SK-N-SH (cell line): Measurements from ENCODE around the gene HOXC11. TPM values are rescaled to one million over a fixed set of nuclear protein-coding genes. Genes with fewer than 3 reads are reported as not detected.

Experiments used
- CTCF ChIA-PET: fragments of 300-600, 350-600 bp; formaldehyde crosslinking; extraction: SDS; loops from one replicate; lab custom pipeline; 2021; lab: Yijun Ruan, JAX
- POLR2A ChIA-PET: fragments of 350-600 bp; sonication (Branson Sonifier 250); formaldehyde crosslinking; extraction: SDS; loops from one replicate; lab custom pipeline; 2020; ENCODE audit warnings: antibody characterized with exemption, inconsistent platforms; lab: Yijun Ruan, JAX
- DNase-seq: peaks from one replicate; pipeline ENCODE4 v3.0.0; 2012
- H2AFZ ChIP-seq: fragments of 200-600 bp; sonication (generic); 2 replicates; pipeline ENCODE4 v1.8.1; 2016; ENCODE audit warnings: antibody characterized with exemption, mild to moderate bottlenecking, low read depth
- H3F3A ChIP-seq: fragments of 200-600 bp; sonication (generic); replicated peaks from 2 replicates; pipeline ENCODE3; 2016; ENCODE audit warnings: antibody characterized with exemption, mild to moderate bottlenecking; ENCODE audit not compliant: insufficient read depth
- H3K27ac ChIP-seq, 2 experiments: fragments of 200-500 bp in 1 of 2; fragments of 200-600 bp in 1 of 2; sonication (Bioruptor generic) in 1 of 2; sonication (generic), shearing (Covaris generic) in 1 of 2; 2 replicates each; pipeline versions ENCODE4 v1.5.1 to v1.6.1; 2014 to 2016; ENCODE audit warnings: low read depth in 2 of 2, inconsistent platforms in 1 of 2, low read length in 1 of 2, mild to moderate bottlenecking in 1 of 2, mixed read lengths in 1 of 2
- H3K27me3 ChIP-seq: fragments of 200-600 bp; sonication (generic), shearing (Covaris generic); 2 replicates; pipeline ENCODE4 v1.6.1; 2016; ENCODE audit warnings: mixed run types; ENCODE audit not compliant: insufficient read depth
- H3K36me3 ChIP-seq, 2 experiments: fragments of 200-500 bp in 1 of 2; fragments of 200-600 bp in 1 of 2; sonication (Bioruptor generic) in 1 of 2; sonication (generic) in 1 of 2; replicated peaks in 1 of 2; 2 replicates each; pipeline versions ENCODE3 to v1.5.1; 2014 to 2016; ENCODE audit warnings: low read length in 1 of 2, mild to moderate bottlenecking in 1 of 2; ENCODE audit not compliant: insufficient read depth in 2 of 2, control insufficient read depth in 1 of 2
- H3K4me1 ChIP-seq, 2 experiments: fragments of 200-500 bp in 1 of 2; fragments of 200-600 bp in 1 of 2; sonication (Bioruptor generic) in 1 of 2; sonication (generic), shearing (Covaris generic) in 1 of 2; 2 replicates each; pipeline versions ENCODE4 v1.5.1 to v1.6.1; 2014 to 2016; ENCODE audit warnings: low read depth in 1 of 2, low read length in 1 of 2, mixed run types in 1 of 2; ENCODE audit not compliant: insufficient read depth in 2 of 2, control insufficient read depth in 1 of 2
- H3K4me2 ChIP-seq: fragments of 200-600 bp; sonication (generic), shearing (Covaris generic); 2 replicates; pipeline ENCODE4 v1.6.1; 2017; ENCODE audit warnings: mixed run types
- H3K4me3 ChIP-seq, 2 experiments: fragments of 200-500 bp in 1 of 2; fragments of 200-600 bp in 1 of 2; sonication (Bioruptor generic) in 1 of 2; sonication (generic), shearing (Covaris generic) in 1 of 2; 2 replicates each; pipeline versions ENCODE4 v1.5.1 to v1.8.1; 2014 to 2016; ENCODE audit warnings: low read depth in 2 of 2, inconsistent platforms in 1 of 2, low read length in 1 of 2, mild to moderate bottlenecking in 1 of 2, mixed read lengths in 1 of 2, moderate library complexity in 1 of 2
- H3K79me2 ChIP-seq: fragments of 200-600 bp; sonication (generic); 2 replicates; pipeline ENCODE4 v1.8.1; 2017; ENCODE audit warnings: mild to moderate bottlenecking; ENCODE audit not compliant: insufficient read depth
- H3K9ac ChIP-seq: fragments of 200-600 bp; sonication (generic); 2 replicates; pipeline ENCODE4 v1.6.1; 2017; ENCODE audit warnings: mixed run types
- H3K9me2 ChIP-seq: fragments of 200-600 bp; sonication (generic); 2 replicates; pipeline ENCODE4 v1.6.1; 2017; ENCODE audit warnings: mixed run types
- H3K9me3 ChIP-seq: fragments of 200-600 bp; sonication (generic); 2 replicates; pipeline ENCODE4 v1.6.1; 2017; ENCODE audit warnings: mixed run types, mild to moderate bottlenecking, moderate library complexity
- H4K20me1 ChIP-seq: fragments of 200-600 bp; sonication (generic); 2 replicates; pipeline ENCODE4 v1.6.1; 2017; ENCODE audit warnings: mild to moderate bottlenecking, mixed run types; ENCODE audit not compliant: insufficient read depth
- FOXJ3 ChIP-seq: sonication (generic); formaldehyde crosslinking; IDR thresholded peaks from 2 replicates; pipeline ENCODE4 v1.5.1; 2020; ENCODE audit warnings: mild to moderate bottlenecking, missing genetic modification reagents
- MXI1 ChIP-seq: IDR thresholded peaks from 2 replicates; pipeline ENCODE4 v1.6.1; 2012; ENCODE audit warnings: mild to moderate bottlenecking, low read depth, low read length, improper control_type of control experiment
- NRF1 ChIP-seq: IDR thresholded peaks from 2 replicates; pipeline ENCODE4 v1.6.1; 2012; ENCODE audit warnings: low read depth, mild to moderate bottlenecking, low read length
- RAD21 ChIP-seq: IDR thresholded peaks from 2 replicates; pipeline ENCODE4 v1.6.1; 2012; ENCODE audit warnings: mild to moderate bottlenecking, low read length
- REST ChIP-seq: IDR thresholded peaks from 2 replicates; pipeline ENCODE4 v1.6.1; 2012; ENCODE audit warnings: mild to moderate bottlenecking, low read depth, low read length, moderate library complexity
- RFX5 ChIP-seq: IDR thresholded peaks from 2 replicates; pipeline ENCODE4 v1.6.1; 2012; ENCODE audit warnings: mild to moderate bottlenecking, improper control_type of control experiment, low read length
- SIN3A ChIP-seq: IDR thresholded peaks from 2 replicates; pipeline ENCODE4 v1.6.1; 2012; ENCODE audit warnings: low read depth, mild to moderate bottlenecking, low read length, moderate library complexity, borderline replicate concordance
- TEAD4 ChIP-seq: IDR thresholded peaks from 2 replicates; pipeline ENCODE4 v1.4.0; 2012; ENCODE audit warnings: mild to moderate bottlenecking, borderline replicate concordance; ENCODE audit not compliant: insufficient read depth
- USF2 ChIP-seq: fragments of 150-350 bp; IDR thresholded peaks from 2 replicates; pipeline ENCODE4 v1.6.1; 2017; ENCODE audit warnings: antibody characterized with exemption, low read length, low read depth, borderline replicate concordance
- YY1 ChIP-seq: IDR thresholded peaks from 2 replicates; pipeline ENCODE4 v1.4.0; 2012; ENCODE audit warnings: low read depth, mild to moderate bottlenecking
- WGBS: methylation state at CpG from one replicate; pipeline ENCODE4 v1.1.6; 2017; ENCODE audit warnings: low lambda C conversion rate; 5-methylcytosine and 5-hydroxymethylcytosine counted together
- polyA plus RNA-seq, 3 experiments: library from polyadenylated mRNA; depleted of rRNA; stranded (reverse); fragments of >200 nt; gene quantifications; 2 replicates each; pipeline ENCODE4 v1.2.3, GENCODE V29; 2012

Gene HOXC11
- polyA plus RNA-seq, 1 of the 3 experiments (the other 2 are of a cell fraction), result not detected

GRCh38 chr12:54004063-54004840 lies 31.3 kb downstream of the HOXC11 start:
- no peaks in the 10 kb centered on the region for H3K36me3 ChIP-seq
- no peak overlapping the region for H3K4me3 ChIP-seq
- WGBS, result 73% methylated on average over 18 of the region's 20 CpGs
- 0 out of 2 replicates have a peak, but pooled peaks have one; percentile 13 for TF ChIP-seq RAD21
- TF ChIP-seq TEAD4, result no peak
- DNase-seq, result no peak
- no peak overlapping the region for H3K27ac ChIP-seq
- no peaks in the 10 kb centered on the region for H3K79me2 ChIP-seq
- no peaks in the 10 kb centered on the region for H3K9me2 ChIP-seq
- H3K27me3 ChIP-seq, result no peaks in the 10 kb centered on the region
- no peaks in the 10 kb centered on the region for H3K9me3 ChIP-seq
- peaks cover 0 to 19% of the 10 kb centered on the region in 2 experiments; a peak in 1 of 4 replicates for H3K4me1 ChIP-seq
- no peaks in the 10 kb centered on the region for H3F3A ChIP-seq
- ChIA-PET CTCF (interaction anchor here (0.9 to 24.5 kb wide), 14 partner anchors 13 to 395 kb away, joined by 3 to 568 read pairs (median 8); partner anchors contain the start of genes HOXC10, HOXC5, HOXC6 and SMUG1), POLR2A (no interaction called here)
- no peaks in the 10 kb centered on the region for H4K20me1 ChIP-seq
- no peak overlapping the region for H3K9ac ChIP-seq
- no peak overlapping the region for H3K4me2 ChIP-seq
- H2AFZ ChIP-seq, result no peak overlapping the region

- Histone ChIP-seq H3F3A (no peaks in the 10 kb centered on the region), H2AFZ (no peak overlapping the region), H3K27ac (no peak overlapping the region), H3K36me3 (no peaks in the 10 kb centered on the region), H3K27me3 (no peaks in the 10 kb centered on the region), H3K79me2 (no peaks in the 10 kb centered on the region), H3K4me1 (peaks cover 0 to 26% of the 10 kb centered on the region in 2 experiments; a peak in 1 of 4 replicates), H3K9me2 (no peaks in the 10 kb centered on the region), H3K4me2 (no peak overlapping the region), H3K9me3 (no peaks in the 10 kb centered on the region), H4K20me1 (no peaks in the 10 kb centered on the region), H3K9ac (no peak overlapping the region), H3K4me3 (no peak overlapping the region)
- no peak for TF ChIP-seq REST
- TF ChIP-seq USF2, result no peak
- TF ChIP-seq MXI1, result no peak
- TF ChIP-seq SIN3A, result no peak
- TF ChIP-seq RFX5, result no peak
- TF ChIP-seq YY1, result no peak
- no peak for TF ChIP-seq NRF1
- TF ChIP-seq FOXJ3 (CRISPR knock-in tag), result no peak
- ChIA-PET POLR2A (no interaction called here), CTCF (interaction anchor here (0.9 to 24.5 kb wide), 21 partner anchors 11 to 395 kb away, joined by 3 to 568 read pairs (median 6); partner anchors contain the start of genes HOXC10, HOXC5, HOXC6 and SMUG1)
- no peak for DNase-seq
- WGBS, result 81% methylated on average over 31 of the region's 31 CpGs
Observed at GRCh38 chr12:54004841-54005530, 32.1 kb downstream of the HOXC11 start.
